ENCODE results near the gene GRIA3.

DNA sequence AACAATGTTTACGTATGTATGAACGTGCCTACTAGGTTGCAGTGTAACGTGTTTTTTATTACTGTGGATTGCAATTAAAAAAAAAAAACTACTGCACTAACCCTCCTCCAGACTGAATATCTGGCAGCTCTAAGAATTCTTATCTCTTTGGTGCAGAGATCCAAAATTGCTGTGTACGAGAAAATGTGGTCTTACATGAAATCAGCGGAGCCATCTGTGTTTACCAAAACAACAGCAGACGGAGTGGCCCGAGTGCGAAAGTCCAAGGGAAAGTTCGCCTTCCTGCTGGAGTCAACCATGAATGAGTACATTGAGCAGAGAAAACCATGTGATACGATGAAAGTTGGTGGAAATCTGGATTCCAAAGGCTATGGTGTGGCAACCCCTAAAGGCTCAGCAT lies 280.6 kb downstream of the GRIA3 start:
- TF ChIP-seq, protein P1, sequence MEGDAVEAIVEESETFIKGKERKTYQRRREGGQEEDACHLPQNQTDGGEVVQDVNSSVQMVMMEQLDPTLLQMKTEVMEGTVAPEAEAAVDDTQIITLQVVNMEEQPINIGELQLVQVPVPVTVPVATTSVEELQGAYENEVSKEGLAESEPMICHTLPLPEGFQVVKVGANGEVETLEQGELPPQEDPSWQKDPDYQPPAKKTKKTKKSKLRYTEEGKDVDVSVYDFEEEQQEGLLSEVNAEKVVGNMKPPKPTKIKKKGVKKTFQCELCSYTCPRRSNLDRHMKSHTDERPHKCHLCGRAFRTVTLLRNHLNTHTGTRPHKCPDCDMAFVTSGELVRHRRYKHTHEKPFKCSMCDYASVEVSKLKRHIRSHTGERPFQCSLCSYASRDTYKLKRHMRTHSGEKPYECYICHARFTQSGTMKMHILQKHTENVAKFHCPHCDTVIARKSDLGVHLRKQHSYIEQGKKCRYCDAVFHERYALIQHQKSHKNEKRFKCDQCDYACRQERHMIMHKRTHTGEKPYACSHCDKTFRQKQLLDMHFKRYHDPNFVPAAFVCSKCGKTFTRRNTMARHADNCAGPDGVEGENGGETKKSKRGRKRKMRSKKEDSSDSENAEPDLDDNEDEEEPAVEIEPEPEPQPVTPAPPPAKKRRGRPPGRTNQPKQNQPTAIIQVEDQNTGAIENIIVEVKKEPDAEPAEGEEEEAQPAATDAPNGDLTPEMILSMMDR (conservative IDR thresholded peaks at IDR 0.05): no peak
- TF ChIP-seq ZFX (IDR thresholded peaks at IDR 0.05): no peak
